Activated CD4-positive, alpha-beta T cell treated with anti-CD3 and anti-CD28 coated beads for 36 hours (primary cell): Measurements from ENCODE around the gene SPSB1. TPM values are rescaled to one million over a fixed set of nuclear protein-coding genes. Genes with fewer than 3 reads are reported as not detected.

Experiments used
- ATAC-seq: fragments of 200-7000 bp; cut with Tn5 transposase; one replicate; pipeline ENCODE4 v1.10.0; 2021; ENCODE audit warnings: mild to moderate bottlenecking, moderate library complexity
- CTCF ChIA-PET: fragments of 350-600 bp; sonication (Branson Sonifier 250); formaldehyde crosslinking; loops from one replicate; lab custom pipeline; 2021; ENCODE audit warnings: antibody characterized with exemption; lab: Charles Lee
- POLR2A ChIA-PET: fragments of 350-600 bp; sonication (Branson Sonifier 250); formaldehyde crosslinking; loops from one replicate; lab custom pipeline; 2021; ENCODE audit warnings: antibody characterized with exemption, inconsistent platforms; lab: Charles Lee
- DNase-seq: peaks from one replicate; pipeline ENCODE4 v3.0.0-alpha.2; 2020
- H3K27ac Mint-ChIP-seq: one replicate; pipeline ENCODE4 v1.8.0; 2021; ENCODE audit warnings: mixed read lengths
- H3K27me3 Mint-ChIP-seq: one replicate; pipeline ENCODE4 v1.8.0; 2021; ENCODE audit warnings: mixed read lengths
- H3K36me3 Mint-ChIP-seq: one replicate; pipeline ENCODE4 v1.8.0; 2021; ENCODE audit warnings: low read depth, mixed read lengths
- H3K4me1 Mint-ChIP-seq: one replicate; pipeline ENCODE4 v1.8.0; 2021; ENCODE audit warnings: mixed read lengths
- H3K4me3 Mint-ChIP-seq: one replicate; pipeline ENCODE4 v1.8.0; 2021; ENCODE audit warnings: mild to moderate bottlenecking, moderate library complexity, mixed read lengths
- H3K9me3 Mint-ChIP-seq: one replicate; pipeline ENCODE4 v1.8.0; 2021; ENCODE audit warnings: low read depth, mixed read lengths
- intact Hi-C, 2 experiments: fragments of 100-400 bp; cut with DNase I in 1 of 2; cut with micrococcal nuclease in 1 of 2; formaldehyde crosslinking; loops; one replicate each; pipeline versions ENCODE4 v1.14.2 to v1.15.1; 2022 to 2024; cut with DNase I, micrococcal nuclease
- total RNA-seq, 2 experiments: library from RNA; stranded (reverse); gene quantifications; one replicate each; pipeline ENCODE4 v1.2.3, GENCODE V29; 2021

SPSB1 gene
- total RNA-seq, 2 experiments from 2014 or later = 5.7 to 6.8 TPM

GRCh38 chr1:9332513-9333143 lies 39.9 kb downstream of the SPSB1 start:
- Mint-ChIP-seq H3K4me3 (no peak overlapping the region), H3K4me1 (peaks cover 8% of the 10 kb centered on the region), H3K9me3 (no peaks in the 10 kb centered on the region), H3K27ac (no peak overlapping the region), H3K27me3 (no peaks in the 10 kb centered on the region), H3K36me3 (no peaks in the 10 kb centered on the region)
- POLR2A ChIA-PET = no interaction called here
- CTCF ChIA-PET = interaction anchor here (1.3 kb wide), 1 partner anchor 159 kb away, joined by 4 read pairs; no protein-coding TSS in a partner anchor
- DNase-seq (no peak), ATAC-seq (peak; percentile 42)
- intact Hi-C loops = no loop called here

- intact Hi-C loops = no loop called here
- Mint-ChIP-seq H3K27ac (no peak overlapping the region), H3K4me1 (no peaks in the 10 kb centered on the region), H3K9me3 (peaks cover 5% of the 10 kb centered on the region), H3K27me3 (no peaks in the 10 kb centered on the region), H3K36me3 (no peaks in the 10 kb centered on the region), H3K4me3 (no peak overlapping the region)
- ChIA-PET CTCF (no interaction called here), POLR2A (no interaction called here)
- ATAC-seq = no peak
- no peak for DNase-seq
Observed at GRCh38 chr1:9338397-9339246, 45.9 kb downstream of the SPSB1 start.

GRCh38 chr1:9340172-9340854 lies 47.6 kb downstream of the SPSB1 start:
- CTCF ChIA-PET = interaction anchor here (1.3 kb wide), 1 partner anchor 74 kb away, joined by 3 read pairs; no protein-coding TSS in a partner anchor
- Mint-ChIP-seq H3K9me3 (peaks cover 5% of the 10 kb centered on the region), H3K4me3 (no peak overlapping the region), H3K4me1 (no peaks in the 10 kb centered on the region), H3K36me3 (no peaks in the 10 kb centered on the region), H3K27ac (no peak overlapping the region), H3K27me3 (no peaks in the 10 kb centered on the region)
- ATAC-seq (no peak), DNase-seq (no peak)
- intact Hi-C loops = no loop called here
- POLR2A ChIA-PET = interaction anchor here (0.9 kb wide), 1 partner anchor 639 kb away, joined by 7 read pairs; no protein-coding TSS in a partner anchor

- intact Hi-C loops = no loop called here
- Mint-ChIP-seq H3K27me3 (no peaks in the 10 kb centered on the region), H3K36me3 (no peaks in the 10 kb centered on the region), H3K9me3 (peaks cover 5% of the 10 kb centered on the region), H3K4me3 (no peak overlapping the region), H3K4me1 (peaks cover 2% of the 10 kb centered on the region), H3K27ac (no peak overlapping the region)
- ATAC-seq = no peak
- DNase-seq = no peak
- CTCF ChIA-PET = interaction anchor here (0.7 kb wide), 2 partner anchors 65 to 118 kb away, joined by 3 read pairs; no protein-coding TSS in a partner anchor
- POLR2A ChIA-PET = interaction anchor here (0.9 kb wide), 1 partner anchor 640 kb away, joined by 7 read pairs; no protein-coding TSS in a partner anchor
Observed at GRCh38 chr1:9340864-9341263, 48.2 kb downstream of the SPSB1 start.

GRCh38 chr1:9341301-9341845 lies 48.7 kb downstream of the SPSB1 start:
- DNase-seq (no peak), ATAC-seq (no peak)
- peaks cover 5% of the 10 kb centered on the region for H3K9me3 Mint-ChIP-seq
- ChIA-PET CTCF (interaction anchor here (0.7 kb wide), 2 partner anchors 66 to 117 kb away, joined by 3 read pairs; no protein-coding TSS in a partner anchor), POLR2A (no interaction called here)
- H3K27me3 Mint-ChIP-seq = no peaks in the 10 kb centered on the region
- H3K27ac Mint-ChIP-seq = no peak overlapping the region
- intact Hi-C loops = no loop called here
- H3K36me3 Mint-ChIP-seq = no peaks in the 10 kb centered on the region
- H3K4me3 Mint-ChIP-seq = no peak overlapping the region
- H3K4me1 Mint-ChIP-seq = peaks cover 2% of the 10 kb centered on the region

- intact Hi-C loops = no loop called here
- ATAC-seq = no peak
- Mint-ChIP-seq H3K36me3 (no peaks in the 10 kb centered on the region), H3K27me3 (no peaks in the 10 kb centered on the region), H3K4me1 (peaks cover 2% of the 10 kb centered on the region), H3K27ac (no peak overlapping the region), H3K9me3 (peaks cover 5% of the 10 kb centered on the region), H3K4me3 (no peak overlapping the region)
- ChIA-PET CTCF (no interaction called here), POLR2A (no interaction called here)
- no peak for DNase-seq
Observed at GRCh38 chr1:9343269-9343668, 50.6 kb downstream of the SPSB1 start.

- Mint-ChIP-seq H3K27ac (no peak overlapping the region), H3K9me3 (peaks cover 5% of the 10 kb centered on the region), H3K4me3 (no peak overlapping the region), H3K4me1 (peaks cover 2% of the 10 kb centered on the region), H3K36me3 (no peaks in the 10 kb centered on the region), H3K27me3 (no peaks in the 10 kb centered on the region)
- intact Hi-C loops = no loop called here
- DNase-seq (no peak), ATAC-seq (no peak)
- POLR2A ChIA-PET = no interaction called here
- CTCF ChIA-PET = no interaction called here
Observed at GRCh38 chr1:9344426-9345200, 51.9 kb downstream of the SPSB1 start.

GRCh38 chr1:9345471-9345870 lies 52.8 kb downstream of the SPSB1 start:
- intact Hi-C loops = no loop called here
- CTCF ChIA-PET = interaction anchor here (0.8 kb wide), 1 partner anchor 150 kb away, joined by 3 read pairs; no protein-coding TSS in a partner anchor

GRCh38 chr1:9345922-9346321 lies 53.2 kb downstream of the SPSB1 start:
- intact Hi-C loops = no loop called here
- ATAC-seq (no peak), DNase-seq (no peak)
- H3K27ac Mint-ChIP-seq = no peak overlapping the region
- ChIA-PET POLR2A (no interaction called here), CTCF (interaction anchor here (0.8 kb wide), 1 partner anchor 150 kb away, joined by 3 read pairs; no protein-coding TSS in a partner anchor)
- no peaks in the 10 kb centered on the region for H3K36me3 Mint-ChIP-seq
- no peaks in the 10 kb centered on the region for H3K27me3 Mint-ChIP-seq
- H3K9me3 Mint-ChIP-seq = peaks cover 5% of the 10 kb centered on the region
- H3K4me1 Mint-ChIP-seq = peaks cover 2% of the 10 kb centered on the region
- H3K4me3 Mint-ChIP-seq = no peak overlapping the region

More at GRCh38 chr1:9345471-9345870, 52.8 kb downstream of the SPSB1 start:
- Mint-ChIP-seq H3K27me3 (no peaks in the 10 kb centered on the region), H3K27ac (no peak overlapping the region), H3K4me1 (peaks cover 2% of the 10 kb centered on the region), H3K9me3 (peaks cover 5% of the 10 kb centered on the region), H3K4me3 (no peak overlapping the region), H3K36me3 (no peaks in the 10 kb centered on the region)
- DNase-seq (no peak), ATAC-seq (peak; percentile 47)
- POLR2A ChIA-PET = no interaction called here

- POLR2A ChIA-PET = no interaction called here
- Mint-ChIP-seq H3K27me3 (no peaks in the 10 kb centered on the region), H3K27ac (no peak overlapping the region), H3K4me3 (no peak overlapping the region), H3K4me1 (peaks cover 2% of the 10 kb centered on the region), H3K9me3 (peaks cover 5% of the 10 kb centered on the region), H3K36me3 (no peaks in the 10 kb centered on the region)
- intact Hi-C loops = no loop called here
- no peak for DNase-seq
- CTCF ChIA-PET = no interaction called here
- no peak for ATAC-seq
Observed at GRCh38 chr1:9346566-9346965, 53.9 kb downstream of the SPSB1 start.
